ENCODE results near the gene E2F4.

The E2F4 gene

GRCh38 chr16:67245674-67246080 lies 53.7 kb downstream of the E2F4 start:
- Histone ChIP-seq H3K27me3 (replicated peaks in 2 of 5; ENCODE audit: control insufficient read depth in 4 of 5, insufficient read depth in 5 of 5, low read length in 4 of 5) (peaks cover 0 to 19% (median 12%) of the 10 kb centered on the region in 5 experiments), H3K4me1 (ENCODE audit: control extremely low read depth in 1 of 4, control insufficient read depth in 4 of 4, insufficient read depth in 4 of 4, low read length in 3 of 4) (peaks cover 18 to 76% (median 70%) of the 10 kb centered on the region in 4 experiments), H3K4me3 (ENCODE audit: control insufficient read depth in 1 of 7, extremely low read depth in 1 of 7, insufficient read depth in 4 of 7, low read depth in 2 of 7, low read length in 6 of 7) (peak overlapping the region in 6 of 7 experiments; percentile 75 to 94 (median 89)), H3K9me3 (ENCODE audit: control extremely low read depth in 1 of 5, control insufficient read depth in 4 of 5, insufficient read depth in 2 of 5, low read depth in 1 of 5, low read length in 4 of 5) (no peaks in the 10 kb centered on the region), H3K36me3 (ENCODE audit: control insufficient read depth in 4 of 4, insufficient read depth in 4 of 4, low read length in 3 of 4) (peaks cover 0 to 11% (median 3%) of the 10 kb centered on the region in 4 experiments), H3K27ac (ENCODE audit: insufficient read depth in 1 of 2, low read depth in 1 of 2, low read length in 2 of 2, poor library complexity in 1 of 2, severe bottlenecking in 2 of 2) (peak overlapping the region in 1 of 2 experiments; percentile 93)
- POLR2A ChIA-PET: interaction anchor here (0.9 to 4.3 kb wide), 5 partner anchors 8 to 28 kb away, joined by 3 to 42 read pairs (median 5); partner anchors contain the start of gene TMEM208
- DNase-seq: no peak
- CTCF ChIA-PET: interaction anchor here (1.8 to 6.1 kb wide), 6 partner anchors 14 to 52 kb away, joined by 7 to 108 read pairs (median 13); partner anchors contain the start of genes E2F4 and TMEM208
- 27% methylated on average over 6 of the region's 8 CpGs for WGBS (ENCODE audit: insufficient coverage)

DNA sequence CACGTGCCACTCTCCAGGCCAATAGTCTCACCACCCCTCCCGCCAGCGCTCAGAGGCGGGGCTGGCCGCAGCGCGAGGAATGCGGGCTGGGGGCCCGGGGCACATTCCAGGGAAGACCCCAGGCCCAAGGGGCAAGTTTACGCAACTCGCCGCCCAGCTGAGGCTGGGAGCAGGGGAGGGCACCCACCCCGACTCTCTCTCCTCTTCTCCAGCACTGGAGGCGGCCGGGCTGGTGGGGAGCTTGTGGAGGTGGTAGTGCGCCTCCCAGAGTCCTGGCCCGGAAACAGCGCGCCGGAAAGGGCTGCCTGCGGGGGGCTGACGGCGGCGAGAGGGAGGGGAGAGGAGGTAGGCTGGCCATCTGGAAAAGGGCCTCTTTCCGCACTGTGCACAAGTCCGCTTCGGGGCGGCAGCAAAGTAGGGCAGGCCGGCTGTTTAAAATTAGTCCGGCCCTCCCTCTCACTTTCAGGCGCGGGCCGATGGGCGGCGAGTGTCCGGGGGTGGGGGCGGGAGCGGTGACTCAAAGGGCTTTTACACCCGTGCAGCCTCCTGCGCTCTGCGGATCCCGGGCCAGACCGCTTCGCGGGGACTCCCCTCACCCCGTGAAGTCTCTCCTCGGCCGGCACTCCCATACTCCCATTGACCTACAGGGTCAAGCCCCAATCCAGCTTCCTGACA lies 54.3 kb downstream of the E2F4 start:
- Histone ChIP-seq H3K4me1 (ENCODE audit: control extremely low read depth in 1 of 4, control insufficient read depth in 4 of 4, insufficient read depth in 4 of 4, low read length in 3 of 4) (peaks cover 18 to 72% (median 68%) of the 10 kb centered on the region in 4 experiments), H3K4me3 (ENCODE audit: control insufficient read depth in 1 of 7, extremely low read depth in 1 of 7, insufficient read depth in 4 of 7, low read depth in 2 of 7, low read length in 6 of 7) (peak overlapping the region; percentile 72 to 94 (median 87)), H3K36me3 (ENCODE audit: control insufficient read depth in 4 of 4, insufficient read depth in 4 of 4, low read length in 3 of 4) (peaks cover 0 to 10% (median 3%) of the 10 kb centered on the region in 4 experiments), H3K27me3 (replicated peaks in 2 of 5; ENCODE audit: control insufficient read depth in 4 of 5, insufficient read depth in 5 of 5, low read length in 4 of 5) (peaks cover 0 to 23% (median 13%) of the 10 kb centered on the region in 5 experiments), H3K27ac (ENCODE audit: insufficient read depth in 1 of 2, low read depth in 1 of 2, low read length in 2 of 2, poor library complexity in 1 of 2, severe bottlenecking in 2 of 2) (peak overlapping the region in 1 of 2 experiments; percentile 93), H3K9me3 (ENCODE audit: control extremely low read depth in 1 of 5, control insufficient read depth in 4 of 5, insufficient read depth in 2 of 5, low read depth in 1 of 5, low read length in 4 of 5) (no peaks in the 10 kb centered on the region)
- DNase-seq: peak; percentile 36 to 70 (median 61)
- 0% methylated on average over 30 of the region's 48 CpGs for WGBS (ENCODE audit: insufficient coverage)
- ChIA-PET POLR2A (interaction anchor here (0.9 to 4.3 kb wide), 5 partner anchors 9 to 29 kb away, joined by 3 to 42 read pairs (median 5); partner anchors contain the start of gene TMEM208), CTCF (interaction anchor here (2.3 to 6.1 kb wide), 5 partner anchors 15 to 53 kb away, joined by 7 to 108 read pairs (median 17); partner anchors contain the start of genes E2F4 and TMEM208)

DNA sequence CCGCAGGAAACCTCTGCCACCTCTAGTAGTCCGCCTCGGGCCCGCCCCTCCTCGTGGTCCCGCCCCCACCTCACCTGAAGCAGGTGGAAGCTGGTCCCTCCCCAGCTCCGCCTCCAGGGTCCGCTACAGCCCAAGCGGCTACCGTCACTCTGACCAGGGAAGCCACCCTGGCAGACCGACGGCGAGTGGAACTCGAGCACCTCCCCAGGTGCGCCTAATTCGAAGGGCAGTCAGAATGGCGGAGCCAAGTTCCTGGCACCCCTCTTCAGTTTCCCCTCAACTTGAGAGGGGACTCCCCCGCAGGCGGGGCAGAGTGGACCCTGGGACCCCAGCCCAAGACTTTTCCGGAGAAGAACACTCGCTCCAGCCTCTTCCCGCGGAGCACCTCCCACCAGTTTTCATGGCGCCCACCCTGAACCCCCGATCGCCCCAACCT lies 54.8 kb downstream of the E2F4 start:
- ChIA-PET CTCF (interaction anchor here (1.5 to 6.1 kb wide), 5 partner anchors 15 to 49 kb away, joined by 3 to 108 read pairs (median 9); partner anchors contain the start of gene TMEM208), POLR2A (interaction anchor here (1.0 to 4.3 kb wide), 5 partner anchors 12 to 29 kb away, joined by 3 to 42 read pairs (median 4); partner anchors contain the start of gene TMEM208)
- Histone ChIP-seq H3K36me3 (ENCODE audit: control insufficient read depth in 4 of 4, insufficient read depth in 4 of 4, low read length in 3 of 4) (peaks cover 0 to 7% (median 2%) of the 10 kb centered on the region in 4 experiments), H3K4me3 (ENCODE audit: control insufficient read depth in 1 of 7, extremely low read depth in 1 of 7, insufficient read depth in 4 of 7, low read depth in 2 of 7, low read length in 6 of 7) (peak overlapping the region; percentile 72 to 94 (median 87)), H3K27me3 (replicated peaks in 2 of 5; ENCODE audit: control insufficient read depth in 4 of 5, insufficient read depth in 5 of 5, low read length in 4 of 5) (peaks cover 0 to 23% (median 13%) of the 10 kb centered on the region in 5 experiments), H3K9me3 (ENCODE audit: control extremely low read depth in 1 of 5, control insufficient read depth in 4 of 5, insufficient read depth in 2 of 5, low read depth in 1 of 5, low read length in 4 of 5) (no peaks in the 10 kb centered on the region), H3K27ac (ENCODE audit: insufficient read depth in 1 of 2, low read depth in 1 of 2, low read length in 2 of 2, poor library complexity in 1 of 2, severe bottlenecking in 2 of 2) (peak overlapping the region in 1 of 2 experiments; percentile 93), H3K4me1 (ENCODE audit: control extremely low read depth in 1 of 4, control insufficient read depth in 4 of 4, insufficient read depth in 4 of 4, low read length in 3 of 4) (peaks cover 18 to 67% (median 65%) of the 10 kb centered on the region in 4 experiments)
- 0% methylated on average over 20 of the region's 26 CpGs for WGBS (ENCODE audit: insufficient coverage)
- DNase-seq: no peak

- peaks cover 0 to 23% (median 13%) of the 10 kb centered on the region in 5 experiments for H3K27me3 ChIP-seq (replicated peaks in 2 of 5; ENCODE audit: control insufficient read depth in 4 of 5, insufficient read depth in 5 of 5, low read length in 4 of 5)
- peak; percentile 87 to 95 (median 95) for DNase-seq
- no peaks in the 10 kb centered on the region for H3K9me3 ChIP-seq (ENCODE audit: control extremely low read depth in 1 of 5, control insufficient read depth in 4 of 5, insufficient read depth in 2 of 5, low read depth in 1 of 5, low read length in 4 of 5)
- CTCF ChIA-PET: interaction anchor here (0.7 to 6.1 kb wide), 9 partner anchors 9 to 221 kb away, joined by 3 to 108 read pairs (median 7); partner anchors contain the start of gene TMEM208
- peak within 1 kb of the TSS in 1 of 2 experiments; percentile 93 for H3K27ac ChIP-seq (ENCODE audit: insufficient read depth in 1 of 2, low read depth in 1 of 2, low read length in 2 of 2, poor library complexity in 1 of 2, severe bottlenecking in 2 of 2)
- POLR2A ChIA-PET: interaction anchor here (0.5 to 4.3 kb wide), 5 partner anchors 11 to 35 kb away, joined by 3 to 42 read pairs (median 3); partner anchors contain the start of gene TMEM208
- WGBS (ENCODE audit: insufficient coverage): 0% methylated on average over 50 of the region's 60 CpGs
- H3K36me3 ChIP-seq (ENCODE audit: control insufficient read depth in 4 of 4, insufficient read depth in 4 of 4, low read length in 3 of 4): peaks cover 0 to 4% (median 0%) of the 10 kb centered on the region in 4 experiments
- peaks cover 18 to 62% (median 61%) of the 10 kb centered on the region in 4 experiments for H3K4me1 ChIP-seq (ENCODE audit: control extremely low read depth in 1 of 4, control insufficient read depth in 4 of 4, insufficient read depth in 4 of 4, low read length in 3 of 4)
- H3K4me3 ChIP-seq (ENCODE audit: control insufficient read depth in 1 of 7, extremely low read depth in 1 of 7, insufficient read depth in 4 of 7, low read depth in 2 of 7, low read length in 6 of 7): peak within 1 kb of the TSS; percentile 72 to 94 (median 87)
Measured at GRCh38 chr16:67247192-67248072, 55.5 kb downstream of the E2F4 start, which contains the start of gene FHOD1. Gene FHOD1, minus strand, starts transcription at chr16:67247481. Its CDS starts 71 bp downstream, at chr16:67247410.

DNA sequence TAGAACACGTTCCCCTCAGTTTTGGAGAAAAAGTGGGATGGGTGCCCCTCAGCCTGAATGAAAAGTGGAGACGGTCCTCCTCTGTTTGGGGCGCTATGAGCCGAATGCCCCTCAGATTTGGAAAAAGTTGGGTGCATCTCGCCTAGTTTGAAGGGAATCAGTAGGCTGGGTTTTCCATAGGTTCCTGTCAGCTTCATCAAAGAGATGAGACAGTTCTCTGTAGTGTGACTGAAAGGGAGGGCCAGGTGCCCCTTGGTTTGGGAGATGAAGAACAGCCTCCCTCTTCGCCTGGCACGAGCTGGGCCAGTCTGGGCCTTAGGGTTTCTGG lies 56.1 kb downstream of the E2F4 start:
- 0% methylated on average over 6 of the region's 7 CpGs for WGBS (ENCODE audit: insufficient coverage)
- POLR2A ChIA-PET: interaction anchor here (0.5 to 0.6 kb wide), 2 partner anchors 11 to 16 kb away, joined by 3 read pairs; no protein-coding TSS in a partner anchor
- Histone ChIP-seq H3K9me3 (ENCODE audit: control extremely low read depth in 1 of 5, control insufficient read depth in 4 of 5, insufficient read depth in 2 of 5, low read depth in 1 of 5, low read length in 4 of 5) (no peaks in the 10 kb centered on the region), H3K27ac (ENCODE audit: insufficient read depth in 1 of 2, low read depth in 1 of 2, low read length in 2 of 2, poor library complexity in 1 of 2, severe bottlenecking in 2 of 2) (no peak overlapping the region), H3K36me3 (ENCODE audit: control insufficient read depth in 4 of 4, insufficient read depth in 4 of 4, low read length in 3 of 4) (peaks cover 0 to 1% (median 0%) of the 10 kb centered on the region in 4 experiments), H3K27me3 (replicated peaks in 2 of 5; ENCODE audit: control insufficient read depth in 4 of 5, insufficient read depth in 5 of 5, low read length in 4 of 5) (peaks cover 0 to 23% (median 13%) of the 10 kb centered on the region in 5 experiments), H3K4me1 (ENCODE audit: control extremely low read depth in 1 of 4, control insufficient read depth in 4 of 4, insufficient read depth in 4 of 4, low read length in 3 of 4) (peaks cover 13 to 59% (median 57%) of the 10 kb centered on the region in 4 experiments), H3K4me3 (ENCODE audit: control insufficient read depth in 1 of 7, extremely low read depth in 1 of 7, insufficient read depth in 4 of 7, low read depth in 2 of 7, low read length in 6 of 7) (peak overlapping the region in 6 of 7 experiments; percentile 42 to 94 (median 89))
- DNase-seq: no peak
- CTCF ChIA-PET: interaction anchor here (0.7 to 6.1 kb wide), 10 partner anchors 9 to 220 kb away, joined by 3 to 108 read pairs (median 6); partner anchors contain the start of gene TMEM208
